Mesenchymal stem cell (in vitro differentiated cells and primary cell): ENCODE measurements around the gene PHF19.

Experiments
- DNase-seq: peaks from one replicate; pipeline ENCODE4 v3.0.0-alpha.2; 2013
- H2AFZ ChIP-seq: one replicate; pipeline ENCODE4 v1.6.1; 2013; ENCODE audit warnings: low read depth, mild to moderate bottlenecking, control low read depth, inconsistent platforms, low read length, moderate library complexity
- H2AK5ac ChIP-seq: 2 replicates; pipeline ENCODE4 v1.6.1; 2013; ENCODE audit warnings: low read length, moderate library complexity, mild to moderate bottlenecking, inconsistent platforms; ENCODE audit not compliant: severe bottlenecking
- H2BK120ac ChIP-seq: one replicate; pipeline ENCODE4 v1.6.1; 2013; ENCODE audit warnings: low read depth, mild to moderate bottlenecking, inconsistent platforms, low read length, moderate library complexity
- H2BK12ac ChIP-seq, 2 experiments: one replicate each; pipeline ENCODE4 v1.6.1; 2013; ENCODE audit warnings: inconsistent platforms in 2 of 2, low read length in 2 of 2, mild to moderate bottlenecking in 2 of 2, moderate library complexity in 2 of 2, control low read depth in 1 of 2
- H2BK15ac ChIP-seq: one replicate; pipeline ENCODE4 v1.6.1; 2013; ENCODE audit warnings: mild to moderate bottlenecking, low read depth, inconsistent platforms; ENCODE audit not compliant: poor library complexity, severe bottlenecking
- H2BK5ac ChIP-seq: 2 replicates; pipeline ENCODE4 v1.6.1; 2013; ENCODE audit warnings: low read depth, mild to moderate bottlenecking, low read length, control low read depth, inconsistent platforms; ENCODE audit not compliant: poor library complexity, severe bottlenecking
- H3K14ac ChIP-seq, 2 experiments: one replicate each; pipeline ENCODE4 v1.6.1; 2013; ENCODE audit warnings: inconsistent platforms in 2 of 2, low read length in 2 of 2, control low read depth in 1 of 2, mild to moderate bottlenecking in 1 of 2, moderate library complexity in 1 of 2
- H3K18ac ChIP-seq, 2 experiments: one replicate each; pipeline ENCODE4 v1.6.1; 2013; ENCODE audit warnings: inconsistent platforms in 2 of 2, low read length in 2 of 2, control low read depth in 1 of 2, low read depth in 1 of 2, mild to moderate bottlenecking in 1 of 2
- H3K23ac ChIP-seq, 2 experiments: one replicate each; pipeline ENCODE4 v1.6.1; 2013; ENCODE audit warnings: inconsistent platforms in 2 of 2, low read length in 2 of 2, mild to moderate bottlenecking in 2 of 2, moderate library complexity in 2 of 2, control low read depth in 1 of 2
- H3K27ac ChIP-seq: 2 replicates; pipeline ENCODE4 v1.5.1; 2013; ENCODE audit warnings: mild to moderate bottlenecking, moderate library complexity, low read length, control low read depth, inconsistent platforms; ENCODE audit not compliant: poor library complexity, severe bottlenecking
- H3K27me3 ChIP-seq, 2 experiments: 2 replicates each; pipeline versions ENCODE4 v1.6.1 to v1.7.0; 2013; ENCODE audit warnings: low read length in 2 of 2, mild to moderate bottlenecking in 2 of 2, moderate library complexity in 2 of 2, control low read depth in 1 of 2, inconsistent platforms in 1 of 2; ENCODE audit not compliant: control insufficient read depth in 1 of 2, insufficient read depth in 1 of 2
- H3K36me3 ChIP-seq, 2 experiments: 2 replicates each; pipeline versions ENCODE4 v1.6.1 to v1.7.0; 2013; ENCODE audit warnings: low read length in 2 of 2, control low read depth in 1 of 2, inconsistent platforms in 1 of 2, low read depth in 1 of 2, mild to moderate bottlenecking in 1 of 2; ENCODE audit not compliant: insufficient read depth in 2 of 2, control insufficient read depth in 1 of 2
- H3K4ac ChIP-seq, 2 experiments: one replicate each; pipeline ENCODE4 v1.6.1; 2013; ENCODE audit warnings: inconsistent platforms in 2 of 2, low read length in 2 of 2, mild to moderate bottlenecking in 2 of 2, moderate library complexity in 2 of 2, control low read depth in 1 of 2, low read depth in 1 of 2
- H3K4me1 ChIP-seq: 2 replicates; pipeline ENCODE4 v1.6.1; 2013; ENCODE audit warnings: low read depth, low read length, control low read depth; ENCODE audit not compliant: control insufficient read depth, insufficient read depth
- H3K4me2 ChIP-seq: 2 replicates; pipeline ENCODE4 v1.6.1; 2013; ENCODE audit warnings: low read length, mild to moderate bottlenecking, inconsistent platforms; ENCODE audit not compliant: poor library complexity, severe bottlenecking
- H3K4me3 ChIP-seq, 2 experiments: 2 replicates each; pipeline versions ENCODE4 v1.5.1 to v1.7.0; 2013; ENCODE audit warnings: low read length in 2 of 2, mild to moderate bottlenecking in 2 of 2, control low read depth in 1 of 2, low read depth in 1 of 2; ENCODE audit not compliant: insufficient read depth in 1 of 2
- H3K79me1 ChIP-seq: replicated peaks from 2 replicates; pipeline ENCODE4 v1.6.1; 2013; ENCODE audit warnings: mild to moderate bottlenecking, control low read depth, low read length, inconsistent platforms; ENCODE audit not compliant: poor library complexity, severe bottlenecking
- H3K9ac ChIP-seq: 2 replicates; pipeline ENCODE4 v1.7.0; 2013; ENCODE audit warnings: mild to moderate bottlenecking, low read length, moderate library complexity
- H3K9me3 ChIP-seq: 2 replicates; pipeline ENCODE4 v1.7.0; 2013; ENCODE audit warnings: mild to moderate bottlenecking, low read length; ENCODE audit not compliant: control insufficient read depth
- H4K8ac ChIP-seq: one replicate; pipeline ENCODE4 v1.6.1; 2013; ENCODE audit warnings: inconsistent platforms, mild to moderate bottlenecking, low read length, moderate library complexity
- H4K91ac ChIP-seq: one replicate; pipeline ENCODE4 v1.6.1; 2013; ENCODE audit warnings: mild to moderate bottlenecking, low read length, inconsistent platforms
- WGBS: methylation state at CpG from one replicate; pipeline ENCODE4 v1.1.7; 2013; ENCODE audit warnings: mixed read lengths; 5-methylcytosine and 5-hydroxymethylcytosine counted together

PHF19 gene

GRCh38 chr9:120902569-120903535, 25.9 kb upstream of the PHF19 start:
- H3K4me3 ChIP-seq: no peak overlapping the region
- no peak overlapping the region for H2BK120ac ChIP-seq
- no peak overlapping the region for H3K23ac ChIP-seq
- no peaks in the 10 kb centered on the region for H3K4me1 ChIP-seq
- no peak overlapping the region for H2BK15ac ChIP-seq
- no peak overlapping the region for H4K8ac ChIP-seq
- no peak overlapping the region for H3K4me2 ChIP-seq
- no peak overlapping the region for H2BK5ac ChIP-seq
- WGBS: 83% methylated on average over 14 of the region's 14 CpGs
- H3K27me3 ChIP-seq: peaks cover 0 to 34% of the 10 kb centered on the region in 2 experiments
- H3K18ac ChIP-seq: no peak overlapping the region
- no peak overlapping the region for H2BK12ac ChIP-seq
- H3K79me1 ChIP-seq: no peaks in the 10 kb centered on the region
- H2AFZ ChIP-seq: no peak overlapping the region
- H3K36me3 ChIP-seq: peaks cover 0 to 14% of the 10 kb centered on the region in 2 experiments
- no peak overlapping the region for H3K27ac ChIP-seq
- DNase-seq: no peak
- no peak overlapping the region for H3K4ac ChIP-seq
- H3K9me3 ChIP-seq: no peaks in the 10 kb centered on the region
- H3K14ac ChIP-seq: no peak overlapping the region
- no peak overlapping the region for H4K91ac ChIP-seq
- no peak overlapping the region for H2AK5ac ChIP-seq
- no peak overlapping the region for H3K9ac ChIP-seq

GRCh38 chr9:120901755-120902568, 25.0 kb upstream of the PHF19 start:
- Histone ChIP-seq H3K36me3 (peaks cover 0 to 14% of the 10 kb centered on the region in 2 experiments), H3K23ac (no peak overlapping the region), H3K79me1 (no peaks in the 10 kb centered on the region), H2BK120ac (no peak overlapping the region), H3K14ac (no peak overlapping the region), H4K91ac (no peak overlapping the region), H3K4me1 (peaks cover 3% of the 10 kb centered on the region), H3K9ac (no peak overlapping the region), H3K18ac (no peak overlapping the region), H2BK12ac (no peak overlapping the region), H3K9me3 (no peaks in the 10 kb centered on the region), H3K4me2 (no peak overlapping the region), H4K8ac (no peak overlapping the region), H3K4me3 (no peak overlapping the region), H2AFZ (no peak overlapping the region), H3K27ac (no peak overlapping the region), H3K27me3 (peaks cover 0 to 34% of the 10 kb centered on the region in 2 experiments), H2BK15ac (no peak overlapping the region), H2BK5ac (no peak overlapping the region), H2AK5ac (no peak overlapping the region), H3K4ac (no peak overlapping the region)
- 82% methylated on average over 12 of the region's 12 CpGs for WGBS
- no peak for DNase-seq

- Histone ChIP-seq H3K23ac (no peak overlapping the region), H3K9me3 (no peaks in the 10 kb centered on the region), H4K91ac (no peak overlapping the region), H2AK5ac (no peak overlapping the region), H2BK15ac (no peak overlapping the region), H3K27me3 (peaks cover 0 to 38% of the 10 kb centered on the region in 2 experiments), H3K27ac (no peak overlapping the region), H3K4me1 (peaks cover 3% of the 10 kb centered on the region), H4K8ac (no peak overlapping the region), H3K4me2 (no peak overlapping the region), H3K4me3 (no peak overlapping the region), H3K14ac (no peak overlapping the region), H3K9ac (no peak overlapping the region), H2BK120ac (no peak overlapping the region), H3K18ac (no peak overlapping the region), H2AFZ (no peak overlapping the region), H2BK5ac (no peak overlapping the region), H3K4ac (no peak overlapping the region), H2BK12ac (no peak overlapping the region), H3K79me1 (no peaks in the 10 kb centered on the region), H3K36me3 (peaks cover 0 to 14% of the 10 kb centered on the region in 2 experiments)
- DNase-seq: no peak
- WGBS: 95% methylated on average over 3 of the region's 3 CpGs
Observed at GRCh38 chr9:120900824-120901223, 23.8 kb upstream of the PHF19 start.
